ENCODE results near the gene SMPD1. TPM values are rescaled to one million over a fixed set of nuclear protein-coding genes. Genes with fewer than 3 reads are reported as not detected.

The SMPD1 gene
- total and polyA plus RNA-seq, 9 of the 15 experiments (the other 6 are each of a cell fraction or from before 2014, with no cell fraction given) = 0.90 to 9.9 (median 5.2) TPM

DNA sequence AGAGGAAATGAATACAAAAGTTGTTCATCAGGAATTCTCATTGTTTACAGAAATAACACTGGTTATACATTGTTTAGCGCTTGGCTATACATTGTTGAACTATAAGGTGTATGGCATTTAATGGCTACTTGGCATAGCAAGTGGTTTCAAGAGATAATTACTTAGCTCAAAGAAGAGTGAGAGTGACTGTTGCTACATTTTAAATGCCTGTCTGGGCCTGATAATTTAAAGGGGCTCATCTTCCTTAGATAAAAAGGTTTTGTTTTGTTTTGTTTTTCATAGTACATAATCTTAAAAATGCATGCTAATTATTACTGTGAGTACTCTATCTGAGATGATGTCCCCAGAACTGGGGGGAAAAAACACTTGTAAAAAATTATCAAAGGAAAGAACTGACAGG is 1.5 kb upstream of the SMPD1 start:
- Histone ChIP-seq H3K9me3 (replicated peaks; ENCODE audit: control insufficient read depth, insufficient read depth, low read depth, low read length) (no peaks in the 10 kb centered on the region), H3K4me2 (ENCODE audit: insufficient read depth, low read length) (peak overlapping the region; percentile 87), H3K4me3 (no peak overlapping the region), H3K36me3 (ENCODE audit: control insufficient read depth, insufficient read depth, low read length) (no peaks in the 10 kb centered on the region), H2AFZ (ENCODE audit: low read depth, low read length) (peak overlapping the region; percentile 95), H3K27ac (ENCODE audit: extremely low read depth, low read depth, low read length) (peak overlapping the region; percentile 80; the same call in 2 of the 3 replicates), H3K79me2 (ENCODE audit: control insufficient read depth, insufficient read depth, low read length) (0 out of 3 replicates have a peak, but pooled peaks cover 7% of the 10 kb centered on the region), H3K4me1 (replicated peaks in 1 of 2; ENCODE audit: control insufficient read depth in 2 of 2, insufficient read depth in 2 of 2, low read length in 2 of 2) (peaks cover 22 to 23% of the 10 kb centered on the region in 2 experiments), H3K9ac (ENCODE audit: insufficient read depth in 1 of 2, low read depth in 2 of 2, low read length in 2 of 2) (no peak overlapping the region), H3K27me3 (ENCODE audit: control insufficient read depth in 2 of 2, insufficient read depth in 2 of 2, low read length in 2 of 2) (no peaks in the 10 kb centered on the region), H3K9me1 (ENCODE audit: control insufficient read depth, insufficient read depth, low read length) (no peaks in the 10 kb centered on the region), H4K20me1 (replicated peaks; ENCODE audit: control insufficient read depth, insufficient read depth, low read length) (no peaks in the 10 kb centered on the region)
- ATAC-seq (no peak), FAIRE-seq (no peak), DNase-seq (ENCODE audit: extremely low read depth in 1 of 4, low spot score in 3 of 4) (no peak)
- ChIA-PET POLR2A (interaction anchor here (0.6 to 1.5 kb wide), 3 partner anchors 10 to 233 kb away, joined by 4 to 9 read pairs (median 4); no protein-coding TSS in a partner anchor), CTCF (ENCODE audit: low intra/inter-chr PET ratio) (no interaction called here)
- 21% methylated on average over 1 of the region's 1 CpG for WGBS (ENCODE audit: insufficient coverage, low coverage, missing lambda C conversion rate)
- in situ Hi-C loops (cut with MboI) (loop anchor here (10.0 kb wide), 1 partner anchor 316 kb away; no protein-coding TSS in a partner anchor), intact Hi-C loops (cut with micrococcal nuclease) (no loop called here)
- BruUV-seq (replicated peaks) = no TSS peak
- TF ChIP-seq ZNF140 (CRISPR knock-in tag; IDR thresholded peaks at IDR 0.05) = no peak
- TF ChIP-seq SAFB2 (IDR thresholded peaks at IDR 0.05; ENCODE audit: borderline replicate concordance, low read depth, low read length, severe bottlenecking) = no peak
- no peak for TF ChIP-seq RB1 (IDR thresholded peaks at IDR 0.05; ENCODE audit: low read depth)
- TF ChIP-seq CTCFL (IDR thresholded peaks at IDR 0.05; ENCODE audit: borderline replicate concordance, insufficient read depth, low read depth, low read length, poor library complexity, severe bottlenecking) = no peak
- TF ChIP-seq ZNF408 (CRISPR knock-in tag; IDR thresholded peaks at IDR 0.05; ENCODE audit: low read depth) = no peak
- TF ChIP-seq CUX1 (CRISPR knock-in tag; IDR thresholded peaks at IDR 0.05) = no peak
- peak; percentile 57 for TF ChIP-seq CBFA2T2 (conservative IDR thresholded peaks at IDR 0.05)
- peak; percentile 55 for TF ChIP-seq ARID1B (IDR thresholded peaks at IDR 0.05)
- TF ChIP-seq HINFP (tag; conservative IDR thresholded peaks at IDR 0.05; ENCODE audit: low read depth) = no peak
- TF ChIP-seq NFRKB (IDR thresholded peaks at IDR 0.05; ENCODE audit: low read depth) = no peak
- no peak for TF ChIP-seq BRF2 (IDR thresholded peaks at IDR 0.05; ENCODE audit: borderline replicate concordance, insufficient read depth, insufficient read length)
- no peak for TF ChIP-seq ZNF197 (CRISPR knock-in tag; IDR thresholded peaks at IDR 0.05; ENCODE audit: low read depth)

Measured in K562 (cell line).